SU-DHL-6 (cell line): ENCODE results near the gene POLR2C.

Source experiments
- H2AFZ ChIP-seq: fragments of 200-600 bp; sonication (generic); 2 replicates; pipeline ENCODE4 v1.6.1; 2014; ENCODE audit warnings: low read depth, mild to moderate bottlenecking, moderate library complexity, mixed read lengths, antibody characterized with exemption, low read length; ENCODE audit not compliant: severe bottlenecking
- H3F3A ChIP-seq: fragments of 200-600 bp; shearing (Covaris generic); 2 replicates; pipeline ENCODE4 v1.6.0; 2016; ENCODE audit warnings: antibody characterized with exemption, mild to moderate bottlenecking; ENCODE audit not compliant: insufficient read depth
- H3K27ac ChIP-seq: fragments of 200-600 bp; sonication (generic); 2 replicates; pipeline ENCODE4 v1.5.1; 2016; ENCODE audit warnings: low read depth, mild to moderate bottlenecking, low read length, moderate library complexity, mixed read lengths
- H3K27me3 ChIP-seq: fragments of 200-600 bp; sonication (generic), shearing (Covaris generic); 2 replicates; pipeline ENCODE4 v1.6.0; 2014; ENCODE audit warnings: mild to moderate bottlenecking, low read length
- H3K36me3 ChIP-seq: fragments of 200-600 bp; sonication (generic); 2 replicates; pipeline ENCODE4 v1.6.1; 2014; ENCODE audit warnings: mild to moderate bottlenecking, low read length, mixed read lengths
- H3K4me2 ChIP-seq: fragments of 300-600, 200-600 bp; shearing (Covaris generic), sonication (generic); 2 replicates; pipeline ENCODE4 v1.6.0; 2014; ENCODE audit warnings: low read length, low read depth, mild to moderate bottlenecking; ENCODE audit not compliant: poor library complexity, severe bottlenecking
- H3K4me3 ChIP-seq: fragments of 200-600 bp; sonication (generic); 2 replicates; pipeline ENCODE4 v1.5.1; 2014; ENCODE audit warnings: antibody characterized with exemption, low read length, mild to moderate bottlenecking, mixed read lengths; ENCODE audit not compliant: insufficient read depth, poor library complexity, severe bottlenecking
- H3K79me2 ChIP-seq: fragments of 200-600 bp; sonication (generic); 2 replicates; pipeline ENCODE4 v1.6.1; 2014; ENCODE audit warnings: mild to moderate bottlenecking, low read length, moderate library complexity; ENCODE audit not compliant: insufficient read depth
- H3K9ac ChIP-seq: fragments of 200-600 bp; sonication (generic); 2 replicates; pipeline ENCODE4 v1.7.0; 2014; ENCODE audit warnings: mild to moderate bottlenecking, low read length
- H3K9me2 ChIP-seq: fragments of 200-600 bp; sonication (generic); replicated peaks from 2 replicates; pipeline ENCODE4 v1.6.1; 2014; ENCODE audit warnings: low read length; ENCODE audit not compliant: insufficient read depth
- H3K9me3 ChIP-seq: fragments of 200-600 bp; sonication (generic); 2 replicates; pipeline ENCODE4 v1.6.1; 2014; ENCODE audit warnings: low read length, mixed read lengths; ENCODE audit not compliant: insufficient read depth
- H4K20me1 ChIP-seq: fragments of 200-600 bp; sonication (generic); 2 replicates; pipeline ENCODE4 v1.6.1; 2014; ENCODE audit warnings: low read depth, mild to moderate bottlenecking, antibody characterized with exemption, low read length, moderate library complexity, mixed read lengths
- EZH2phosphoT487 ChIP-seq: fragments of 200-600 bp; sonication (generic), shearing (Covaris generic); conservative IDR thresholded peaks from 2 replicates; pipeline ENCODE4 v1.6.1; 2018; ENCODE audit warnings: mild to moderate bottlenecking, antibody characterized with exemption, low read length, moderate library complexity, mixed read lengths
- TF ChIP-seq, protein P1 (sequence below): fragments of 200-600 bp; sonication (generic); IDR thresholded peaks from one replicate; pipeline ENCODE4 v1.5.1; 2017; ENCODE audit warnings: antibody characterized with exemption, mild to moderate bottlenecking, low read length, moderate library complexity; ENCODE audit not compliant: insufficient read depth, poor library complexity, severe bottlenecking

Gene POLR2C

GRCh38 chr16:57452021-57452420, 10.5 kb upstream of the POLR2C start:
- Histone ChIP-seq H3K4me2 (no peak overlapping the region), H3K9ac (no peak overlapping the region), H3K36me3 (no peaks in the 10 kb centered on the region), H3K9me2 (no peaks in the 10 kb centered on the region), H4K20me1 (no peaks in the 10 kb centered on the region), H3K27me3 (no peaks in the 10 kb centered on the region), H3K4me3 (no peak overlapping the region), H3F3A (0 out of 2 replicates have a peak, but pooled peaks cover 6% of the 10 kb centered on the region), H2AFZ (no peak overlapping the region), H3K27ac (no peak overlapping the region), H3K79me2 (peaks cover 6% of the 10 kb centered on the region), H3K9me3 (no peaks in the 10 kb centered on the region)
- no peak for TF ChIP-seq EZH2phosphoT487
- TF ChIP-seq, protein P1, sequence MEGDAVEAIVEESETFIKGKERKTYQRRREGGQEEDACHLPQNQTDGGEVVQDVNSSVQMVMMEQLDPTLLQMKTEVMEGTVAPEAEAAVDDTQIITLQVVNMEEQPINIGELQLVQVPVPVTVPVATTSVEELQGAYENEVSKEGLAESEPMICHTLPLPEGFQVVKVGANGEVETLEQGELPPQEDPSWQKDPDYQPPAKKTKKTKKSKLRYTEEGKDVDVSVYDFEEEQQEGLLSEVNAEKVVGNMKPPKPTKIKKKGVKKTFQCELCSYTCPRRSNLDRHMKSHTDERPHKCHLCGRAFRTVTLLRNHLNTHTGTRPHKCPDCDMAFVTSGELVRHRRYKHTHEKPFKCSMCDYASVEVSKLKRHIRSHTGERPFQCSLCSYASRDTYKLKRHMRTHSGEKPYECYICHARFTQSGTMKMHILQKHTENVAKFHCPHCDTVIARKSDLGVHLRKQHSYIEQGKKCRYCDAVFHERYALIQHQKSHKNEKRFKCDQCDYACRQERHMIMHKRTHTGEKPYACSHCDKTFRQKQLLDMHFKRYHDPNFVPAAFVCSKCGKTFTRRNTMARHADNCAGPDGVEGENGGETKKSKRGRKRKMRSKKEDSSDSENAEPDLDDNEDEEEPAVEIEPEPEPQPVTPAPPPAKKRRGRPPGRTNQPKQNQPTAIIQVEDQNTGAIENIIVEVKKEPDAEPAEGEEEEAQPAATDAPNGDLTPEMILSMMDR, result no peak

GRCh38 chr16:57462978-57463362, 491 bp downstream of the POLR2C start:
- Histone ChIP-seq H3K9ac (peak overlapping the region; percentile 70), H3K36me3 (peaks cover 7% of the 10 kb centered on the region; the same call in 1 of the 2 replicates), H3F3A (peaks cover 14% of the 10 kb centered on the region), H3K9me2 (no peaks in the 10 kb centered on the region), H3K4me3 (peak overlapping the region; percentile 74), H3K4me2 (peak overlapping the region; percentile 84), H4K20me1 (no peaks in the 10 kb centered on the region), H3K27me3 (no peaks in the 10 kb centered on the region), H3K27ac (no peak overlapping the region), H2AFZ (no peak overlapping the region), H3K9me3 (no peaks in the 10 kb centered on the region), H3K79me2 (peaks cover 15% of the 10 kb centered on the region)
- TF ChIP-seq EZH2phosphoT487, result no peak
- TF ChIP-seq, protein P1, result no peak

GRCh38 chr16:57464523-57464922, 2.0 kb downstream of the POLR2C start:
- Histone ChIP-seq H3K9me3 (no peaks in the 10 kb centered on the region), H3K9ac (no peak overlapping the region), H3K79me2 (peaks cover 15% of the 10 kb centered on the region), H3K27ac (no peak overlapping the region), H3K4me3 (no peak overlapping the region), H3K27me3 (no peaks in the 10 kb centered on the region), H3K9me2 (no peaks in the 10 kb centered on the region), H3F3A (peaks cover 14% of the 10 kb centered on the region), H3K4me2 (no peak overlapping the region), H4K20me1 (no peaks in the 10 kb centered on the region), H3K36me3 (peaks cover 7% of the 10 kb centered on the region; the same call in 1 of the 2 replicates), H2AFZ (no peak overlapping the region)
- TF ChIP-seq, protein P1, result no peak
- TF ChIP-seq EZH2phosphoT487, result no peak

DNA sequence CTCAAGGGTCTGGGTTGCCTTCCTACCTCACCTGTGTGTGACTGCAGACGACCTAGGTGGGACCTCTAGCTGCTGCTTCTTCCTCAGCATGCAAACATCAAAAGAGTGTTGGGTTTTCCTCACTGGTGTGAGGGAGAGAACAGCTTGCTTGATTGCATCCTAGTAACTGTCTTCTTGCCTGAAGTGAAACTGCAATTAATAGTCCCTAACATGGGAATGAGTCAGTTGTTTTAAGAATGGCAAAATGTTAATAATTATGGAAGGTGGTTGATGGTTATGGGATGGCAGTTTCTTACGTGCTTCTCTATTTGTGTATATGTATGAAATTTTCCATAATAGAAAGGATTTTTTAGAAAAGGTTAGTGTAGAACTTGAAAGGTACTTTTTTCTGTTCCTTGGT, 5.9 kb downstream of the POLR2C start:
- no peak overlapping the region for H3K4me2 ChIP-seq
- H3K9me2 ChIP-seq, result no peaks in the 10 kb centered on the region
- no peaks in the 10 kb centered on the region for H3K9me3 ChIP-seq
- peaks cover 4% of the 10 kb centered on the region; the same call in 1 of the 2 replicates for H3F3A ChIP-seq
- no peaks in the 10 kb centered on the region for H3K27me3 ChIP-seq
- H4K20me1 ChIP-seq, result no peaks in the 10 kb centered on the region
- no peak overlapping the region for H3K9ac ChIP-seq
- H3K4me3 ChIP-seq, result no peak overlapping the region
- peaks cover 9% of the 10 kb centered on the region for H3K79me2 ChIP-seq
- no peak for TF ChIP-seq EZH2phosphoT487
- TF ChIP-seq, protein P1, result no peak
- peaks cover 7% of the 10 kb centered on the region; the same call in 1 of the 2 replicates for H3K36me3 ChIP-seq
- no peak overlapping the region for H3K27ac ChIP-seq
- no peak overlapping the region for H2AFZ ChIP-seq
